Caki2 (cell line): ENCODE measurements around the gene PAWR. TPM values are rescaled to one million over a fixed set of nuclear protein-coding genes. Genes with fewer than 3 reads are reported as not detected.
"Not testable (repeated sequence)": the region's sequence is repeated elsewhere in the genome, so short reads cannot be mapped to it uniquely, and the experiment has no call there.

Experiments
- DNase-seq: peaks from one replicate; pipeline ENCODE4 v3.0.0-alpha.2; 2015; ENCODE audit warnings: low read depth
- in situ Hi-C: cut with HindIII; loops from 2 replicates; pipeline ENCODE4 v1.10.0; 2016; ENCODE audit warnings: low sequenced_read_pairs, low pct_unique_long_range_greater_than_20kb, mixed read lengths
- total RNA-seq: library from RNA; depleted of rRNA; stranded (reverse); fragments of >200 nt; shearing (Covaris generic); gene quantifications from 2 replicates; pipeline ENCODE4 v1.2.3, GENCODE V29; 2014; ENCODE audit warnings: low replicate concordance

The PAWR gene
- total RNA-seq, 1 experiment from 2014 or later: 252 TPM

DNA sequence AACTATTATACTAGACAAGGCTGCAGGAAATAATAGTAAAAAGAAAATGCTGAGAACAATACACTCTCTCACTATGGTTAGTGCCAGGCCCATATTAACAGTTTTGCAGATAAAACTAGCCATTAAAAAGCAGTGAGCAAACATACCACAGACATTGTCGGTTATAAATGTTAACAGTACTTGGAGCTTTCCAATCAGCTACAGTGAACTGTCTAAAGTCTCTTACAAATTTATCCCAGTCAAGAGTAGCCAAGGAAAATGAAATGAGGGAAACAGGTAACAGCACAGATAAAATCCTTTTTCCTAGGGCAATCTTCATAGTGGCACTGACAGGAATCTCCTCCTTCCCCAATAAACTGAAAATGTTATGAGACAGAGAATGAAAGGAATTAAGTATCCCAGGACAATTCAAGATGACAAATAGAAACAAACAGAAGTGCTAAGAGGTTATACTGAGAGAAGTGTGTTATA, 30.8 kb downstream of the PAWR start:
- in situ Hi-C loops: no loop called here
- DNase-seq: no peak

DNA sequence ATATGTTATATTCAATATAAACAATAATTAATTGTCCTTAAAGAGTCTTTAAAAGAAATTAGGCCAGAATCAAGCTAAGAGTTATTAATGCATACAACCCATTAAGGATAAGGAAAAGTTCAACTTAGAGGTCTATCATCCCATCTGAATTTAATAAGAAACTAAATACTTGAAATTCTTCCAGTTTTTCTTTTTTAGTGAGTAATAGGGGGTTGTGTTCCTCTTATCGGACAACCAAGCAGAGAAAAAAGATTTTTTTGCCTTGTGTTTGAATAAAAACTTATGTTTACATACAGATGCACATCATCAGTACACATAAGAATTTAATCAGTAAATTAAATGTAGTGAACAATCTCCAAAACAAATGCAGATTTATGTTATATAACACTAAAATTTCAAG, 32.5 kb downstream of the PAWR start:
- in situ Hi-C loops: no loop called here

DNA sequence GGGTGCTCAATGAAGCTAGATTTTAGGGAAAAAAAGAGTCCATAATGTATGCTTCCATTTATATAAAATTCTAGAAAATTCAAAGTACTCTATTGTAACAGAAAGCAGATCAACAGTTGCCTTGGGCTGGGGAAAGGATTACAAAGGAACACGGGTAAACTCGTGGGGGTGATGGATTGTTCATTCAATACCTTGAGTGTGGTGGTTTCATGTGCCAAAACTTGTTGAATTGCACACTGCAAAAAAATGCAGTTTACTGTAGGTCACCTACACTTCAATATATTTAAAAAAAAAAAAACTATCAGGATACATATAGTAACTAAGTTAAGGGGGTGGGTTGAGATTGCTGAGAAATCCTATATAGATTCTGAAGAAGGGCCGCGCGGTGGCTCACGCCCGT, 33.6 kb downstream of the PAWR start:
- in situ Hi-C loops: no loop called here

More for the DNA sequence above, 32.5 kb downstream of the PAWR start:
- no peak for DNase-seq

GRCh38 chr12:79655036-79655435, 35.7 kb downstream of the PAWR start:
- in situ Hi-C loops: no loop called here
- DNase-seq: no peak

More for the DNA sequence above, 33.6 kb downstream of the PAWR start:
- no peak for DNase-seq

- in situ Hi-C loops: no loop called here
- DNase-seq: no peak
Observed at GRCh38 chr12:79652521-79652920, 38.2 kb downstream of the PAWR start.

- no peak for DNase-seq
Observed at GRCh38 chr12:79650440-79650839, 40.3 kb downstream of the PAWR start.

DNA sequence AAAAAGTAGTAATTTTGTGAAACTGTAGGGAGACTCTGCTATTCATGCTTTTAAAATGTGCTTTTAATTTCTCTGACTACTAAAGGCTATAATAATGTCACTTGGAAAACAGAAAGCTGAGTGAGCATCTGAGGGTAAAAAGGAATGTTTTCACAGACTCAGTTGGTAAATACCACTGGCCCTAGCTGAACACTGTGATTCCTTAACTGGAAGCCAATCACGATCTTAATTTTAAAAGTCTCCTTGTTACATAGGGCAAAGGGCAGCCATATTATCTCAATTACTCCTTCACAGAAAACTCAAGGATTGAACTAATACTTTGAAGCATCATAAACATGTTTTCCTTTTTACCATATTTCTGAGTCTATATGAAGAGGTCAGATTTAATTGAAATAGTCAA, 41.9 kb downstream of the PAWR start:
- in situ Hi-C loops: no loop called here

More at GRCh38 chr12:79650440-79650839, 40.3 kb downstream of the PAWR start:
- in situ Hi-C loops: no loop called here

DNA sequence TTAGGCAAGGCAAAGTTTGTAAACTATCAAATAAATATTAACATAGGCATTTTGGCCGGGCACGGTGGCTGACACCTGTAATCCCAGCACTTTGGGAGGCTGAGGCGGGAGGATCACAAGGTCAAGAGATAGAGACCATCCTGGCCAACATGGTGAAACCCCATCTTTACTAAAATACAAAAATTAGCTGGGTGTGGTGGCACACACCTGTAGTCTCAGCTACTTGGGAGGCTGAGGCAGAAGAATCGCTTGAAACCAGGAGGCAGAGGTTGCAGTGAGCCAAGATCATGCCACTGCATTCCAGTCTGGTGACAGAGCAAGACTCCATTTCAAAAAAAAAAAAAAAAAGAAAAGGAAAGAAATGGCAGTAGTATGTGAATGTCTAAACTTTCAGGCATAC, 43.9 kb downstream of the PAWR start:
- DNase-seq, in situ Hi-C loops: not testable (repeated sequence)

More for the DNA sequence above, 41.9 kb downstream of the PAWR start:
- no peak for DNase-seq

- in situ Hi-C loops: no loop called here
Observed at GRCh38 chr12:79645235-79645630, 45.5 kb downstream of the PAWR start.

DNA sequence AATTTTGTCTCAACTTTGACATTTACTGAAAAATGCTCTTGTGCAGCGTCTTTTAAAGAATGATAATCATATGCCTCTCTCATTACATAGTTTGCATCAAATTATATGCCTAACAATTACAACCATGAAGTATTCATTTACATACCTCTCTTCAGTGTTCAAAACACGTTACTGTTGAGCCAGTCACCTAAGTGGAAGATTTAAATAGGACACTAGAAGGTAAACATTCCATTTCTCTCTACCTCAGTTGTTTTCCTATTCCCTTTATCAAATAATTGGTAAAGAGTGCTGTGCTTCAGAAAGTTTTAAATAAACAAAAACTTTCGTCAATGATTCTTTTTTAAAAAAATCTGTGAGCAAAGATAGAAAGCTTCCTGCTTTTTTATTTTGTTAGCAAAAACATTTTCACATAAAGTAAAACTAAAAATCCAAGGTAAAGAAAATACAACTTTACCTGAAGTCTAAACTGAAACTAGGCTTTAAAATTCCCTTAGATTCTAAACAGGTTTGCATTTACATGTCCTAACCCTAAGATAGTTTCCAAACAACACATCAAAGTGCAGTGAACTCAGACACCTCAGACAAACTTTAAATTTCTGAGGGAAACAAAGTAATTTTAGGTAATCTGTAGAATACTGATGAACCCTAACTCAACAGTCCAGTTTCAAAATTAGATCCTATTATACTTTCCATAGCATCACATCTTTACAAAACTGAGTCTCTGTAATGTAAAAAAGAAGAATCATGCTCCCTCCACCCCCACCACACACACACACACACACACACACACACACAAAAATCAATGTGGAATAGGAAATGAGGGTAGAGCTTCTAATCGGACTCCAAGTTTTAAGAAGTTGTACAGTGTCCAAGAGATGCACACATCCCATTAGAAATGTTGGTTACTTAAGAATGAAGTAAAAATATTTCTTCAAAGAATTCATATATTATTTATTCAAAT, 46.2 kb downstream of the PAWR start:
- no peak for DNase-seq
- in situ Hi-C loops: no loop called here

More at GRCh38 chr12:79645235-79645630, 45.5 kb downstream of the PAWR start:
- DNase-seq: no peak

DNA sequence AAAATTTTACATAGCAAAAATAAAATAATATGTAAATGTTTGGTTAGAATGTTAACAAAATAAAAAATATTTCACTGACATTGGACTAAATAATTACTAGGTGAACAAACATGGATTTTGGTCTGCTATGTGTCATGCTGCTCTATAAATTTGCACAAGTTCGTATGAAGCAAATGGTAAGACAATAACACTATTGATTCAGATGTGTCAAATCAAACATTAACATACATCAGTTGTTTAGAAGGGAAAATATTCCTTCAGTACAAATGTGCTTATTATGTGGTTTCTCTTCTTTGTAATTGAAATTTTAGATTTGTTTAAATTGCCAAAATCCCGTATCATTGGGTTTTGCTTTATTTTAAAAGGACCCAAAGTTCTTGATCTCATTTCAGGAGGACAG, 46.9 kb downstream of the PAWR start:
- in situ Hi-C loops: no loop called here
- DNase-seq: no peak

DNA sequence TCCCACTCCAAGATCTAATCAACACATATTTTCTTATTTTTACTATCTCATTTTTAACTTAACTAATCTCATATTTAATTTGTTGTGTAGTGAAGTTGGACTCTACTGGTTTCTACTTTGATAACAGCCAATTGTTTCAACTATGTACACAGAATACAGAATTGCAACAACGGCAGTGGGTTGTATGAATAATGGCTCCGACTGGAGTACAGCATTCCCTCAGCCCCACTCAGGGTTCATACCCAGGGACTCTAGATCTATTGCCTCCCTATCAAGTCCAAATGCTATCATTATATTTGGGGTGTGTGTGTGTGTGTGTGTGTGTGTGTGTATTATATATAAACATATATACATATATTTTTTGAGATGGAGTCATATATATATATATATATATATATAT, 52.3 kb downstream of the PAWR start:
- no peak for DNase-seq
- in situ Hi-C loops: no loop called here

DNA sequence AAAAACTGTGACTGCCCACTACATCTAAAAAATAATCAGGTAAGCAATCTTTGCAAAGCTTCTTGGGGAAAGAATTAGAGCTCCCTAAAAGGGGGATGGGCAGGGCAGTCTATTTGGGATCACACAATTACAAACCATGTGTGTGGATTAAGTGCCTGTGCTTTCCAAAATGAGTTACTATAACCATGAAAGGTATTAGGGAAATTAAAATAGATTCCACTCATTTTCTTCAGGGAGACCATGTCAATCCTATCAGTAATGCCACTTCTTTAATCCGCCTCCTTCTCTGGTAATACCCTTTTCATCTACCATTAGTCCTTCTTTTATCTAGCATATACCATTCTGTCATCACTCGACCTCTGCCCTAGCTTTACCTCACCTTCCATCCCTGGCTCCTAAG, 53.7 kb downstream of the PAWR start:
- DNase-seq: no peak
- in situ Hi-C loops: no loop called here

DNA sequence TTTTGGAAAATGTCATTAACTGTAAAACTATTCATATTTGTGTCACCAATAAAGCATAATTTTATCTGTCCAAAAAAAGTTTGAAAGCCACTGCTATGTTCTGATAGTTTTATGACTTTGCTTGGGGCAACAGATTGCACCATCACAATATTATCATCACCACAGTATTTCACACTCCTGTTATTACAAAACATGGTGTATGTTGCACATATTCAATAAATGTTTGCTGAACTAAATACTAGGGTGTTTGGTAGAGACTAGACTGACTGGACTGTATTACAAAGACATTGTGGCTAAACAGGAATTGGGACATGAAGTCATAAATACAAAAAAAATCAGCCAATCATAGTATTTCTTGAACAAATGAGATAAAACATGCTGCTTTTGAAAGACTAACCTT, 55.1 kb downstream of the PAWR start:
- no peak for DNase-seq
- in situ Hi-C loops: no loop called here

- DNase-seq: no peak
- in situ Hi-C loops: no loop called here
Observed at GRCh38 chr12:79634957-79635471, 55.8 kb downstream of the PAWR start.

GRCh38 chr12:79629561-79629960, 61.2 kb downstream of the PAWR start:
- in situ Hi-C loops: no loop called here
- no peak for DNase-seq

GRCh38 chr12:79626735-79627134, 64.0 kb downstream of the PAWR start:
- in situ Hi-C loops, DNase-seq: not testable (repeated sequence)

DNA sequence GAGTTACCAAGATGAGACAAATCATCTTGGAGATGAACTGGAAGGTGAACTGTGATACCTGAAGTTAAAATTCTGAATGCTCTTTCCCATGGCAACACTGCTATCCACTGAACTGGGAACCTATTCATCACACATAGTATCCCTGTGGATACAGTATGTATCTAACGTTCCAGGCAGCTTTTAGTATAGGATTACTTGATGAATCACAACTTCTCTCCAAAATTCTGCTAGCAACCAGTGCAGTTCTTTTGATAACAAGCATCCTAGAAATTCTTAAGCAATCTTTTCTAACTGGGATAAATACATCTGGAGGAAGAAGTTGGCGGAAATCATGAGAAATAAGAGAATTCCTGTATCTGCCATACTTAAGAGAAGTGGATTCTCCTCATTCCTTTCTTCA, 66.4 kb downstream of the PAWR start:
- in situ Hi-C loops: no loop called here

DNA sequence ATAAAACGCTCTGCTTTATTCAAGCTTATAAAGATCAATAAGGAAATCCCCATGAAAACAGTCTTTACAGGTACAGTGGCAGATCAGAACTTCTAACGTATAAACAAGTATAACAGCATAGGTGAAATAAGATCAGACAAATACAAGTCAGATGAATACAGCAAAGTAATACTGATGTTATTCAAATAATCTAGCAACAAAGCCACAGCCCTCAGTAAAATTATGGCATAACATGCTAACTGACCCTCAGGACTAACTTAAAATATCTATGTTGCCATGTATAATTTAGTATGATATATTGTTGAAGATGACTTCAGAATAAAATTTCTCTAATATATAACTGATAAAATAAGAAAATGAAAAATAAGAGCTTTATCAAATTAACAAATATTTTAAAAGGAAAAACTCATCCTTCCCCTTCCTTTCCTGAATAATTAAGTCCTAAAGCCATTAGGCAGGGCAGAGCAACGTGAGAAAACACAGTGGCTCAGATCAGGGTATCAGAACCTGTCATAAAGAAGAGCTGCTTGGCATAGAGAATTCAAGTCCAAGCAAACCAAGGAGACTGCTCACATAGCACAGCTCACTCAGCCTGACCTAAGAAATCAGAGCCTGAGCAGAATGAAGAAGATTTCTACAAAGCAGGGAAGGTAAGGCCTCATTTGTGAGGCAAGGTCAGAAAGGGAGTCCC, 70.7 kb downstream of the PAWR start:
- no peak for DNase-seq
- in situ Hi-C loops: loop anchor here (5.0 kb wide), 1 partner anchor 53 kb away; no protein-coding TSS in a partner anchor

More for the DNA sequence above, 66.4 kb downstream of the PAWR start:
- no peak for DNase-seq
